Measurements from ENCODE around the gene IL21.
"Not testable (repeated sequence)": the region's sequence is repeated elsewhere in the genome, so short reads cannot be mapped to it uniquely, and the experiment has no call there.

Gene IL21

DNA sequence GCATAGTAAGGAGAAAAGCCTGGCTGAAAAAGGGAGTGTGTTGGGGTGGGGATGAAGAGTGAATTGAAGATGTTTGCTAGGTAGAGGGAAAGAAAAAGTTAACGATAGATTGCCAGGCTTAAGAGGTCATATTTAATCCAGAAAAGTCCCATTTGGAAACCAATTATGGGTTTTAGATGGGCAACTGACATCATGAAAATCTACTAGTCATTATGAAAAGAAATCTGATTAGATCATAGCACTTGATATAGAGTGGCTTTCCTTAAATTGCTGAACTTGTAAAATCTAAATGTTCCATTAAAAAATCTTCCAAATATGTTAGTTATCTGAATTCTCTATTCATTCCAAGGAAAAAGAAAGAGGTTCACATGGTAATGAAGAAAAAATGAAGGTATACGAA lies 37.5 kb upstream of the IL21 start:
- TF ChIP-seq CTCF (IDR thresholded peaks at IDR 0.05; ENCODE audit: insufficient read depth, low read length, poor library complexity, severe bottlenecking), result no peak
- H3K36me3 ChIP-seq (ENCODE audit: control insufficient read depth, insufficient read depth, low read length), result no peaks in the 10 kb centered on the region

DNA sequence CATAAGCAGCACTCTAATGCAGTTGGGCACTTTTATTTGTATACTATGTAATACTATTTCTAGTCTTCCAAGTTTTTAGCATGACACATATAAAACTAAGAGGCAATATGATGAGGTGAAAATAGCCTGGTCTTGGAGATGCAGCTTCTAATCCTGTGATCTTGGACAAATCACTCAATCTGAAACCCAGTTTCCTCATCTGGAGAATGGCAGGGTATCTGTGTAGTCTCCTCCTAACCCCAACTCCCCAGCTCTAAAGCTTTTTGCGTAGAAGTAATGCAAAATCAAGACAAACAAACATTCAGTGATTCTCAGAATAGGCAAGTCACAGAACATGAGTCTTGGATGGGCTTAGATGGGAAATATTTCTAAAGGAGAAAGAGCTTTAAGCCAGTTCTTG lies 36.7 kb upstream of the IL21 start:
- no peak for TF ChIP-seq CTCF (IDR thresholded peaks at IDR 0.05; ENCODE audit: insufficient read depth, low read length, poor library complexity, severe bottlenecking)
- H3K36me3 ChIP-seq (ENCODE audit: control insufficient read depth, insufficient read depth, low read length), result no peaks in the 10 kb centered on the region
- H3K4me3 ChIP-seq (replicated peaks; ENCODE audit: low read depth, low read length), result no peak overlapping the region
- DNase-seq (ENCODE audit: extremely low read depth, insufficient read length), result no peak
- H3K27me3 ChIP-seq (replicated peaks; ENCODE audit: control insufficient read depth, insufficient read depth, low read length), result no peaks in the 10 kb centered on the region

More for the DNA sequence above, 37.5 kb upstream of the IL21 start:
- no peak for DNase-seq (ENCODE audit: extremely low read depth, insufficient read length)
- no peaks in the 10 kb centered on the region for H3K27me3 ChIP-seq (replicated peaks; ENCODE audit: control insufficient read depth, insufficient read depth, low read length)
- H3K4me3 ChIP-seq (replicated peaks; ENCODE audit: low read depth, low read length), result no peak overlapping the region

DNA sequence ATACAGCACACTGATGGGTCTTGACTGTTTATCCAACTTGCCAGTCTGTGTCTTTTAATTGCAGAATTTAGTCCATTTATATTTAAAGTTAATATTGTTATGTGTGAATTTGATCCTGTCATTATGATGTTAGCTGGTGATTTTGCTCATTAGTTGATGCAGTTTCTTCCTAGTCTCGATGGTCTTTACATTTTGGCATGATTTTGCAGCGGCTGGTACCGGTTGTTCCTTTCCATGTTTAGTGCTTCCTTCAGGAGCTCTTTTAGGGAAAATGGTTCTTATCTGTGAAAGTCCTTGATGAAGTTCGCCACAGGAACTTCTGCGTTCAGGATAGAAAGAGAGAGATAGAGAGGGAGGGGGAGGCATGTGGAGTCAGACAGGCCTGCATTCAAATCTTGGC lies 35.7 kb upstream of the IL21 start:
- H3K36me3 ChIP-seq (ENCODE audit: control insufficient read depth, insufficient read depth, low read length); H3K4me3 ChIP-seq (replicated peaks; ENCODE audit: low read depth, low read length); H3K27me3 ChIP-seq (replicated peaks; ENCODE audit: control insufficient read depth, insufficient read depth, low read length); DNase-seq (ENCODE audit: extremely low read depth, insufficient read length): not testable (repeated sequence)

GRCh38 chr4:122652379-122652778 lies 31.5 kb upstream of the IL21 start:
- Histone ChIP-seq H3K4me3 (replicated peaks; ENCODE audit: low read depth, low read length) (no peak overlapping the region), H3K27me3 (replicated peaks; ENCODE audit: control insufficient read depth, insufficient read depth, low read length) (no peaks in the 10 kb centered on the region), H3K36me3 (ENCODE audit: control insufficient read depth, insufficient read depth, low read length) (no peaks in the 10 kb centered on the region)
- DNase-seq (ENCODE audit: extremely low read depth, insufficient read length), result no peak
- peak; percentile 70 for TF ChIP-seq CTCF (IDR thresholded peaks at IDR 0.05; ENCODE audit: insufficient read depth, low read length, poor library complexity, severe bottlenecking)

- no peak for DNase-seq (ENCODE audit: extremely low read depth, insufficient read length)
- no peak for TF ChIP-seq CTCF (IDR thresholded peaks at IDR 0.05; ENCODE audit: insufficient read depth, low read length, poor library complexity, severe bottlenecking)
- Histone ChIP-seq H3K4me3 (replicated peaks; ENCODE audit: low read depth, low read length) (no peak overlapping the region), H3K27me3 (replicated peaks; ENCODE audit: control insufficient read depth, insufficient read depth, low read length) (no peaks in the 10 kb centered on the region), H3K36me3 (ENCODE audit: control insufficient read depth, insufficient read depth, low read length) (no peaks in the 10 kb centered on the region)
Observed at GRCh38 chr4:122650148-122650547, 29.3 kb upstream of the IL21 start.

GRCh38 chr4:122647656-122648055 lies 26.8 kb upstream of the IL21 start:
- TF ChIP-seq CTCF (IDR thresholded peaks at IDR 0.05; ENCODE audit: insufficient read depth, low read length, poor library complexity, severe bottlenecking), result no peak
- Histone ChIP-seq H3K27me3 (replicated peaks; ENCODE audit: control insufficient read depth, insufficient read depth, low read length) (no peaks in the 10 kb centered on the region), H3K36me3 (ENCODE audit: control insufficient read depth, insufficient read depth, low read length) (no peaks in the 10 kb centered on the region), H3K4me3 (replicated peaks; ENCODE audit: low read depth, low read length) (no peak overlapping the region)
- no peak for DNase-seq (ENCODE audit: extremely low read depth, insufficient read length)

Data from GM06990 (cell line).